Panc1 (cell line): ENCODE measurements around the gene UIMC1. TPM values are rescaled to one million over a fixed set of nuclear protein-coding genes. Genes with fewer than 3 reads are reported as not detected.

Experiments
- ATAC-seq: fragments of 200-7000 bp; cut with Tn5 transposase; 2 replicates; pipeline ENCODE4 v1.9.1; 2020; ENCODE audit warnings: mild to moderate bottlenecking, moderate library complexity
- BruUV-seq: library from RNA; stranded (reverse); fragments of 400-500 nt; replicated peaks from 2 replicates; lab custom pipeline; 2021; lab: Mats Ljungman, UMichigan
- CTCF ChIA-PET: fragments of 300-600 bp; sonication (Branson Sonifier 250); formaldehyde crosslinking; loops from one replicate; lab custom pipeline; 2022; ENCODE audit warnings: antibody characterized with exemption; lab: Charles Lee
- POLR2A ChIA-PET: fragments of 300-600 bp; sonication (Branson Sonifier 250); formaldehyde crosslinking; loops from one replicate; lab custom pipeline; 2022; ENCODE audit warnings: antibody characterized with exemption; lab: Charles Lee
- DNase-seq: peaks from one replicate; pipeline ENCODE4 v3.0.0-alpha.2; 2010; ENCODE audit warnings: low read depth, low spot score
- H3K27ac ChIP-seq: 2 replicates; pipeline ENCODE4 v1.5.1; 2011; ENCODE audit warnings: mild to moderate bottlenecking, low read length, inconsistent platforms
- H3K27me3 ChIP-seq: fragments of 200-500 bp; sonication (Bioruptor generic); 2 replicates; pipeline ENCODE4 v1.6.0; 2014; ENCODE audit warnings: low read length, inconsistent platforms; ENCODE audit not compliant: control insufficient read depth, insufficient read depth
- H3K36me3 ChIP-seq: fragments of 200-500 bp; sonication (Bioruptor generic); 2 replicates; pipeline ENCODE4 v1.5.1; 2014; ENCODE audit warnings: inconsistent platforms, mild to moderate bottlenecking, low read length, moderate library complexity; ENCODE audit not compliant: control insufficient read depth, insufficient read depth
- H3K4me1 ChIP-seq: 2 replicates; pipeline ENCODE4 v1.5.1; 2011; ENCODE audit warnings: inconsistent platforms, mild to moderate bottlenecking, low read length, moderate library complexity; ENCODE audit not compliant: control insufficient read depth, insufficient read depth
- H3K4me3 ChIP-seq, 2 experiments: 2 replicates each; pipeline ENCODE4 v1.5.1; 2011 to 2012; ENCODE audit warnings: low read depth in 2 of 2, low read length in 2 of 2, mild to moderate bottlenecking in 2 of 2, inconsistent platforms in 1 of 2, moderate library complexity in 1 of 2
- H3K9me3 ChIP-seq: fragments of 200-500 bp; sonication (Bioruptor generic); 2 replicates; pipeline ENCODE4 v1.5.1; 2014; ENCODE audit warnings: low read depth, mild to moderate bottlenecking, inconsistent platforms, low read length, moderate library complexity; ENCODE audit not compliant: control insufficient read depth, insufficient read depth
- CTCF ChIP-seq: fragments of 450-650 bp; IDR thresholded peaks from 2 replicates; pipeline ENCODE4 v1.5.1; 2017; ENCODE audit warnings: mild to moderate bottlenecking
- POLR2AphosphoS5 ChIP-seq: IDR thresholded peaks from 2 replicates; pipeline ENCODE4 v1.6.1; 2012; ENCODE audit warnings: mild to moderate bottlenecking, low read depth, low read length, moderate library complexity
- REST ChIP-seq, 2 experiments: IDR thresholded peaks; 2 replicates each; pipeline ENCODE4 v1.6.1; 2011 to 2012; ENCODE audit warnings: low read depth in 2 of 2, control low read depth in 1 of 2, low read length in 1 of 2, mild to moderate bottlenecking in 1 of 2, moderate library complexity in 1 of 2; ENCODE audit not compliant: insufficient read depth in 1 of 2
- SIN3A ChIP-seq: IDR thresholded peaks from 2 replicates; pipeline ENCODE4 v1.6.1; 2012; ENCODE audit warnings: low read depth, mild to moderate bottlenecking, low read length, moderate library complexity, borderline replicate concordance; ENCODE audit not compliant: insufficient read depth
- TCF7L2 ChIP-seq: IDR thresholded peaks from 2 replicates; pipeline ENCODE4 v1.6.1; 2011; ENCODE audit warnings: mild to moderate bottlenecking, low read depth, low read length, inconsistent platforms
- in situ Hi-C: cut with HindIII; loops from 2 replicates; pipeline ENCODE4 v1.10.0; 2016; ENCODE audit warnings: low sequenced_read_pairs, low pct_unique_long_range_greater_than_20kb
- intact Hi-C: fragments of 100-400 bp; cut with micrococcal nuclease; formaldehyde crosslinking; loops from one replicate; pipeline ENCODE4 v1.10.0; 2022; ENCODE audit not compliant: unreplicated experiment
- total RNA-seq: library from RNA; stranded (reverse); gene quantifications from one replicate; pipeline ENCODE4 v1.2.1, GENCODE V29; 2021; ENCODE audit not compliant: unreplicated experiment

UIMC1 gene
- total RNA-seq, 1 experiment from 2014 or later: 37.1 TPM

- no peak overlapping the region for H3K27ac ChIP-seq
- H3K4me1 ChIP-seq: no peaks in the 10 kb centered on the region
- ChIA-PET CTCF (no interaction called here), POLR2A (no interaction called here)
- peaks cover 4% of the 10 kb centered on the region; the same call in 1 of the 2 replicates for H3K36me3 ChIP-seq
- H3K9me3 ChIP-seq: no peaks in the 10 kb centered on the region
- no TSS peak for BruUV-seq
- no peak overlapping the region for H3K4me3 ChIP-seq
- DNase-seq: no peak
- intact Hi-C loops: no loop called here
- no peaks in the 10 kb centered on the region for H3K27me3 ChIP-seq
- ATAC-seq: no peak
- in situ Hi-C loops: no loop called here
- TF ChIP-seq SIN3A (no peak), CTCF (no peak), TCF7L2 (no peak), POLR2AphosphoS5 (no peak), REST (IDR thresholded peaks at IDR 0.05; ENCODE audit: insufficient read depth in 1 of 2, low read depth in 2 of 2, low read length in 1 of 2) (no peak)
Observed at GRCh38 chr5:177018341-177018740, 11.8 kb upstream of the UIMC1 start.

DNA sequence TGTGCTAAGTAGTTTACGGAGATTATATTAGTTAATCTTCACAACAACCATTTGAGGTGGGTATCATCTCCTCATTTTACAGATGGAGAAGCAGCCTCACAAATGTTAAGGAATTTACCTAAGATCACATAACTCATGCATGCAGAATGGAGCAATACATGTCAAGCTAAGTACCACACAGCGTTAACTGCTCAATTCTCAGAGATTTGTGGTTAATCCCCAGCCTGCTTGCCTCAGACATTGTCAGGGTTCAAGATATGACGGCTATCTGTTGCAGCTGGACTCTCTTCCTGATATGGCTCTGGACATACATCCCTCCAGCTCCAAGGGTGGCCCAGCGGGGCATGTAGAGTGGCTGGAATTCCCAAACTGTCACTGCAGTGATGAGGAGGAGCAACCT is 8.6 kb upstream of the UIMC1 start:
- Histone ChIP-seq H3K27me3 (no peaks in the 10 kb centered on the region), H3K9me3 (no peaks in the 10 kb centered on the region), H3K4me1 (no peaks in the 10 kb centered on the region), H3K4me3 (no peak overlapping the region), H3K36me3 (no peaks in the 10 kb centered on the region), H3K27ac (no peak overlapping the region)
- ChIA-PET POLR2A (no interaction called here), CTCF (interaction anchor here (0.6 kb wide), 1 partner anchor 71 kb away, joined by 3 read pairs; the partner anchor contains the start of gene FGFR4)
- BruUV-seq: no TSS peak
- ATAC-seq: no peak
- TF ChIP-seq SIN3A (no peak), TCF7L2 (no peak), CTCF (no peak), REST (IDR thresholded peaks at IDR 0.05; ENCODE audit: insufficient read depth in 1 of 2, low read depth in 2 of 2, low read length in 1 of 2) (no peak), POLR2AphosphoS5 (no peak)
- DNase-seq: no peak
- in situ Hi-C loops (no loop called here), intact Hi-C loops (no loop called here)
